GM08714 (cell line): Measurements from ENCODE around the gene F2.

Source experiments
- H3K4me3 ChIP-seq: fragments of 200-500 bp; sonication (Bioruptor generic); 2 replicates; pipeline ENCODE4 v1.5.1; 2014; ENCODE audit warnings: mild to moderate bottlenecking, low read length, inconsistent platforms
- ZNF274 ChIP-seq: IDR thresholded peaks from 2 replicates; pipeline ENCODE4 v1.6.1; 2012; ENCODE audit warnings: mild to moderate bottlenecking, low read depth, low read length

Gene F2

GRCh38 chr11:46769636-46770221 lies 50.7 kb downstream of the F2 start:
- no peak overlapping the region for H3K4me3 ChIP-seq
- TF ChIP-seq ZNF274, result no peak

DNA sequence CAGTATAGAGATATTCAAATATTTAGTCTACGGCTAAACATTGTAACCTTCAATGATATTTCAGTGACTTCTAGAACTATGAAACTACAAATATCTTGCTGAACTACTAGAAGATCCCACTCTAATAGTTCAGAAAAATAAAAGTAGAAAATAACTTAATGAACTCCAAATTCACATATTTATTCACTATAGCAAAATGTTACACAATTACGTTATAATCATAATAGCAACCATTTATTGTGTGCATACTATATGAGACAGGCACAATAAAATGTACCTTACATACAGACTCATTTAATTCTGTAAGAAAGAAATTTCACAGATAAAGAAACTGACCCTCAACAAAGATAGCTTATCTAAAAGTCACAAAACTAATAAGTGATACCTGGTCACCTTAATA lies 57.9 kb downstream of the F2 start:
- no peak overlapping the region for H3K4me3 ChIP-seq
- no peak for TF ChIP-seq ZNF274

- TF ChIP-seq ZNF274, result no peak
- no peak overlapping the region for H3K4me3 ChIP-seq
These were observed 59.4 kb downstream of the F2 start for GRCh38 chr11:46778416-46778815.
